Measurements from ENCODE around the gene ZNF99.

The ZNF99 gene

GRCh38 chr19:22783651-22784410 is at the start of gene ZNF99:
ZNF99 (minus strand) TSS chr19:22784151; CDS start chr19:22784016, 135 bp downstream.
- TF ChIP-seq CTCF (IDR thresholded peaks at IDR 0.05), result no peak
- Histone ChIP-seq H3K27ac (no peak within 1 kb of the TSS), H3K4me1 (ENCODE audit: control insufficient read depth in 1 of 2, insufficient read depth in 1 of 2, low read depth in 1 of 2, low read length in 1 of 2) (no peaks in the 10 kb centered on the region), H3K36me3 (no peaks in the 10 kb centered on the region), H3K9me3 (no peaks in the 10 kb centered on the region), H3K27me3 (peaks cover 10% of the 10 kb centered on the region), H3K4me3 (ENCODE audit: low read depth in 1 of 2, low read length in 1 of 2) (no peak within 1 kb of the TSS)

- Histone ChIP-seq H3K9me3 (no peaks in the 10 kb centered on the region), H3K4me3 (ENCODE audit: low read depth in 1 of 2, low read length in 1 of 2) (no peak within 1 kb of the TSS), H3K36me3 (no peaks in the 10 kb centered on the region), H3K27me3 (no peaks in the 10 kb centered on the region), H3K27ac (no peak within 1 kb of the TSS), H3K4me1 (ENCODE audit: control insufficient read depth in 1 of 2, insufficient read depth in 1 of 2, low read depth in 1 of 2, low read length in 1 of 2) (no peaks in the 10 kb centered on the region)
- no peak for TF ChIP-seq CTCF (IDR thresholded peaks at IDR 0.05)
These were observed 48.2 kb upstream of the ZNF99 start, which contains the start of gene ZNF723 for GRCh38 chr19:22832031-22832762. ZNF723 (plus strand) TSS chr19:22832291; CDS start chr19:22832380, 89 bp downstream.

- Histone ChIP-seq H3K9me3 (peaks cover 5% of the 10 kb centered on the region), H3K27ac (no peak overlapping the region), H3K36me3 (no peaks in the 10 kb centered on the region), H3K27me3 (no peaks in the 10 kb centered on the region), H3K4me3 (ENCODE audit: low read depth in 1 of 2, low read length in 1 of 2) (no peak overlapping the region), H3K4me1 (ENCODE audit: control insufficient read depth in 1 of 2, insufficient read depth in 1 of 2, low read depth in 1 of 2, low read length in 1 of 2) (no peaks in the 10 kb centered on the region)
- no peak for TF ChIP-seq CTCF (IDR thresholded peaks at IDR 0.05)
These were observed 47.3 kb upstream of the ZNF99 start for GRCh38 chr19:22831211-22831610.

- Histone ChIP-seq H3K27me3 (no peaks in the 10 kb centered on the region), H3K9me3 (peaks cover 24% of the 10 kb centered on the region), H3K4me1 (ENCODE audit: control insufficient read depth in 1 of 2, insufficient read depth in 1 of 2, low read depth in 1 of 2, low read length in 1 of 2) (no peaks in the 10 kb centered on the region), H3K36me3 (no peaks in the 10 kb centered on the region), H3K4me3 (ENCODE audit: low read depth in 1 of 2, low read length in 1 of 2) (no peak overlapping the region), H3K27ac (no peak overlapping the region)
- no peak for TF ChIP-seq CTCF (IDR thresholded peaks at IDR 0.05)
These were observed 30.2 kb upstream of the ZNF99 start for GRCh38 chr19:22814124-22814523.

- Histone ChIP-seq H3K36me3 (no peaks in the 10 kb centered on the region), H3K27me3 (peaks cover 13% of the 10 kb centered on the region), H3K4me1 (ENCODE audit: control insufficient read depth in 1 of 2, insufficient read depth in 1 of 2, low read depth in 1 of 2, low read length in 1 of 2) (no peaks in the 10 kb centered on the region), H3K4me3 (ENCODE audit: low read depth in 1 of 2, low read length in 1 of 2) (no peak overlapping the region), H3K27ac (no peak overlapping the region), H3K9me3 (peaks cover 29% of the 10 kb centered on the region)
- TF ChIP-seq CTCF (IDR thresholded peaks at IDR 0.05), result no peak
These were observed 23.3 kb upstream of the ZNF99 start for GRCh38 chr19:22807061-22807835.
